ENCODE results near the gene RXRG.

GRCh38 chr1:165355139-165355976, 89.6 kb downstream of the RXRG start:
- no peak for TF ChIP-seq MAFK (IDR thresholded peaks at IDR 0.05; ENCODE audit: low read length)
- no peak for TF ChIP-seq ZKSCAN3 (CRISPR knock-in tag; IDR thresholded peaks at IDR 0.05)
- no peak for TF ChIP-seq SP1 (CRISPR knock-in tag; IDR thresholded peaks at IDR 0.05)
- TF ChIP-seq YY1 (IDR thresholded peaks at IDR 0.05; ENCODE audit: borderline replicate concordance in 1 of 3, control insufficient read depth in 1 of 3, extremely low read depth in 1 of 3, insufficient read depth in 3 of 3, insufficient read length in 1 of 3, insufficient replicate concordance in 2 of 3, low read depth in 1 of 3, low read length in 2 of 3) = no peak
- no peak for TF ChIP-seq CTCFL (IDR thresholded peaks at IDR 0.05; ENCODE audit: borderline replicate concordance, insufficient read depth, low read depth, low read length, poor library complexity, severe bottlenecking)
- no peak for TF ChIP-seq NUFIP1 (IDR thresholded peaks at IDR 0.05; ENCODE audit: partially characterized antibody)
- TF ChIP-seq RBM14 (IDR thresholded peaks at IDR 0.05; ENCODE audit: borderline replicate concordance, insufficient read depth, low read depth, low read length) = no peak
- no peak for TF ChIP-seq ARID2 (IDR thresholded peaks at IDR 0.05)
- no peak for TF ChIP-seq BACH1 (tag; IDR thresholded peaks at IDR 0.05)
